Body of pancreas (tissue), 4 donors: ENCODE data around the gene CEP290. TPM values are rescaled to one million over a fixed set of nuclear protein-coding genes. Genes with fewer than 3 reads are reported as not detected.

ENCODE experiments used
- ATAC-seq: fragments of 150-250 bp; one replicate; pipeline ENCODE4 v1.9.1; 2016
- DNase-seq, 4 donors: peaks; one replicate each; pipeline ENCODE4 v3.0.0-alpha.2; 2019
- H3K27ac ChIP-seq, 4 donors: fragments of 200-600 bp; sonication (generic); 1 replicate in 3 of 4; 2 replicates in 1 of 4; pipeline versions ENCODE4 v1.5.1 to v1.6.1; 2016 to 2019; ENCODE audit warnings: mild to moderate bottlenecking in 1 of 4, mixed read lengths in 1 of 4, moderate library complexity in 1 of 4
- H3K27me3 ChIP-seq, 2 donors: fragments of 200-600 bp; sonication (generic); one replicate each; pipeline ENCODE4 v1.6.0; 2016; ENCODE audit warnings: mild to moderate bottlenecking in 1 of 2
- H3K36me3 ChIP-seq, 2 donors: fragments of 200-600 bp; sonication (generic); replicated peaks in 1 of 2; 2 replicates each; pipeline ENCODE4 v1.5.1; 2016; ENCODE audit warnings: low read depth in 2 of 2; ENCODE audit not compliant: insufficient read depth in 1 of 2
- H3K4me1 ChIP-seq: fragments of 200-600 bp; sonication (generic); one replicate; pipeline ENCODE4 v1.6.0; 2016
- H3K4me3 ChIP-seq, 2 donors: fragments of 200-600 bp; sonication (generic); 1 replicate in 1 of 2; 2 replicates in 1 of 2; pipeline ENCODE4 v1.5.1; 2016 to 2019
- H3K9me3 ChIP-seq, 3 donors: fragments of 200-600 bp; sonication (generic); 1 replicate in 2 of 3; 2 replicates in 1 of 3; pipeline ENCODE4 v1.5.1; 2016
- POLR2A ChIP-seq, 3 donors: fragments of 450-650 bp; IDR thresholded peaks; one replicate each; pipeline ENCODE4 v1.6.1; 2016; ENCODE audit warnings: antibody characterized with exemption in 3 of 3, mild to moderate bottlenecking in 2 of 3
- WGBS, 2 donors: methylation state at CpG; one replicate each; pipeline ENCODE4 v1.1.5; 2017; 5-methylcytosine and 5-hydroxymethylcytosine counted together
- intact Hi-C: fragments of 100-400 bp; cut with DNase I; formaldehyde crosslinking; loops from one replicate; pipeline ENCODE4 v1.15.1; 2023
- total RNA-seq, 2 donors: library from RNA; depleted of rRNA; stranded (reverse); fragments of >200 nt; gene quantifications; one replicate each; pipeline ENCODE4 v1.1.0, GENCODE V29; 2016
- TF ChIP-seq, protein P1 (sequence below), 7 experiments: fragments of 450-650 bp in 4 of 7; fragments of 200-600 bp in 3 of 7; sonication (generic) in 3 of 7; IDR thresholded peaks; one replicate each; pipeline ENCODE4 v1.5.1; 2016 to 2019; ENCODE audit warnings: antibody characterized with exemption in 7 of 7

CEP290 gene
- total RNA-seq, 2 donors from 2014 or later, result 20.4 to 22.6 TPM

GRCh38 chr12:88113871-88114270 is 28.0 kb downstream of the CEP290 start:
- intact Hi-C loops, result loop anchor here (5.0 kb wide), 1 partner anchor 883 kb away; no protein-coding TSS in a partner anchor
- peaks cover 0 to 3% of the 10 kb centered on the region in 2 donors for H3K36me3 ChIP-seq
- ATAC-seq, result no peak

GRCh38 chr12:88111074-88111652 is 30.7 kb downstream of the CEP290 start:
- Histone ChIP-seq H3K4me3 (no peak overlapping the region), H3K9me3 (no peaks in the 10 kb centered on the region), H3K27ac (no peak overlapping the region), H3K36me3 (no peaks in the 10 kb centered on the region), H3K27me3 (no peaks in the 10 kb centered on the region), H3K4me1 (no peaks in the 10 kb centered on the region)
- TF ChIP-seq, protein P1, sequence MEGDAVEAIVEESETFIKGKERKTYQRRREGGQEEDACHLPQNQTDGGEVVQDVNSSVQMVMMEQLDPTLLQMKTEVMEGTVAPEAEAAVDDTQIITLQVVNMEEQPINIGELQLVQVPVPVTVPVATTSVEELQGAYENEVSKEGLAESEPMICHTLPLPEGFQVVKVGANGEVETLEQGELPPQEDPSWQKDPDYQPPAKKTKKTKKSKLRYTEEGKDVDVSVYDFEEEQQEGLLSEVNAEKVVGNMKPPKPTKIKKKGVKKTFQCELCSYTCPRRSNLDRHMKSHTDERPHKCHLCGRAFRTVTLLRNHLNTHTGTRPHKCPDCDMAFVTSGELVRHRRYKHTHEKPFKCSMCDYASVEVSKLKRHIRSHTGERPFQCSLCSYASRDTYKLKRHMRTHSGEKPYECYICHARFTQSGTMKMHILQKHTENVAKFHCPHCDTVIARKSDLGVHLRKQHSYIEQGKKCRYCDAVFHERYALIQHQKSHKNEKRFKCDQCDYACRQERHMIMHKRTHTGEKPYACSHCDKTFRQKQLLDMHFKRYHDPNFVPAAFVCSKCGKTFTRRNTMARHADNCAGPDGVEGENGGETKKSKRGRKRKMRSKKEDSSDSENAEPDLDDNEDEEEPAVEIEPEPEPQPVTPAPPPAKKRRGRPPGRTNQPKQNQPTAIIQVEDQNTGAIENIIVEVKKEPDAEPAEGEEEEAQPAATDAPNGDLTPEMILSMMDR (IDR thresholded peaks at IDR 0.05), result peak; percentile 16 to 71 (median 60)
- TF ChIP-seq POLR2A (IDR thresholded peaks at IDR 0.05), result no peak
- intact Hi-C loops, result loop anchor here (5.0 kb wide), 1 partner anchor 886 kb away; no protein-coding TSS in a partner anchor
- whole genome bisulfite sequencing, 2 donors, result 0 to 13% methylated on average over 1 of the region's 1 CpG
- peak; percentile 60 for ATAC-seq
- no peak for DNase-seq

More at GRCh38 chr12:88113871-88114270, 28.0 kb downstream of the CEP290 start:
- H3K27me3 ChIP-seq, result no peaks in the 10 kb centered on the region
- H3K4me1 ChIP-seq, result no peaks in the 10 kb centered on the region
- H3K4me3 ChIP-seq, result no peak overlapping the region
- H3K9me3 ChIP-seq, result no peaks in the 10 kb centered on the region
- no peak for DNase-seq
- TF ChIP-seq POLR2A (IDR thresholded peaks at IDR 0.05), result no peak
- TF ChIP-seq, protein P1 (IDR thresholded peaks at IDR 0.05), result no peak
- H3K27ac ChIP-seq, result no peak overlapping the region
- WGBS, 2 donors, result 28 to 31% methylated on average over 3 of the region's 3 CpGs

- 94 to 96% methylated on average over 2 of the region's 2 CpGs for WGBS, 2 donors
- intact Hi-C loops, result no loop called here
- TF ChIP-seq, protein P1 (IDR thresholded peaks at IDR 0.05), result no peak
- TF ChIP-seq POLR2A (IDR thresholded peaks at IDR 0.05), result no peak
- DNase-seq (no peak), ATAC-seq (no peak)
- no peaks in the 10 kb centered on the region for H3K9me3 ChIP-seq
- H3K36me3 ChIP-seq, result no peaks in the 10 kb centered on the region
- no peaks in the 10 kb centered on the region for H3K4me1 ChIP-seq
- no peaks in the 10 kb centered on the region for H3K27me3 ChIP-seq
- H3K4me3 ChIP-seq, result no peak overlapping the region
- no peak overlapping the region for H3K27ac ChIP-seq
These were observed 33.9 kb downstream of the CEP290 start for GRCh38 chr12:88108021-88108420.

- WGBS, 2 donors, result 95 to 98% methylated on average over 4 of the region's 4 CpGs
- H3K9me3 ChIP-seq, result no peaks in the 10 kb centered on the region
- peaks cover 0 to 5% of the 10 kb centered on the region in 2 donors for H3K36me3 ChIP-seq
- DNase-seq (no peak), ATAC-seq (no peak)
- intact Hi-C loops, result no loop called here
- TF ChIP-seq, protein P1 (IDR thresholded peaks at IDR 0.05), result no peak
- no peak for TF ChIP-seq POLR2A (IDR thresholded peaks at IDR 0.05)
- H3K4me3 ChIP-seq, result no peak overlapping the region
- no peaks in the 10 kb centered on the region for H3K27me3 ChIP-seq
- no peaks in the 10 kb centered on the region for H3K4me1 ChIP-seq
- no peak overlapping the region for H3K27ac ChIP-seq
These were observed 48.3 kb downstream of the CEP290 start for GRCh38 chr12:88093573-88093972.

- intact Hi-C loops, result no loop called here
- DNase-seq, result no peak
These were observed 49.1 kb downstream of the CEP290 start for GRCh38 chr12:88092771-88093170.

More at GRCh38 chr12:88092771-88093170, 49.1 kb downstream of the CEP290 start:
- H3K4me3 ChIP-seq, result no peak overlapping the region
- no peaks in the 10 kb centered on the region for H3K27me3 ChIP-seq
- no peaks in the 10 kb centered on the region for H3K9me3 ChIP-seq
- no peak overlapping the region for H3K27ac ChIP-seq
- TF ChIP-seq, protein P1 (IDR thresholded peaks at IDR 0.05), result no peak
- TF ChIP-seq POLR2A (IDR thresholded peaks at IDR 0.05), result no peak
- peaks cover 0 to 5% of the 10 kb centered on the region in 2 donors for H3K36me3 ChIP-seq
- no peak for ATAC-seq
- H3K4me1 ChIP-seq, result no peaks in the 10 kb centered on the region
